ENCODE data around the gene AURKAIP1. TPM values are rescaled to one million over a fixed set of nuclear protein-coding genes. Genes with fewer than 3 reads are reported as not detected.

The AURKAIP1 gene
- total and polyA plus RNA-seq, 2 of the 13 experiments (the other 11 are each of a cell fraction or from before 2014, with no cell fraction given), result 69.5 to 175 TPM

DNA sequence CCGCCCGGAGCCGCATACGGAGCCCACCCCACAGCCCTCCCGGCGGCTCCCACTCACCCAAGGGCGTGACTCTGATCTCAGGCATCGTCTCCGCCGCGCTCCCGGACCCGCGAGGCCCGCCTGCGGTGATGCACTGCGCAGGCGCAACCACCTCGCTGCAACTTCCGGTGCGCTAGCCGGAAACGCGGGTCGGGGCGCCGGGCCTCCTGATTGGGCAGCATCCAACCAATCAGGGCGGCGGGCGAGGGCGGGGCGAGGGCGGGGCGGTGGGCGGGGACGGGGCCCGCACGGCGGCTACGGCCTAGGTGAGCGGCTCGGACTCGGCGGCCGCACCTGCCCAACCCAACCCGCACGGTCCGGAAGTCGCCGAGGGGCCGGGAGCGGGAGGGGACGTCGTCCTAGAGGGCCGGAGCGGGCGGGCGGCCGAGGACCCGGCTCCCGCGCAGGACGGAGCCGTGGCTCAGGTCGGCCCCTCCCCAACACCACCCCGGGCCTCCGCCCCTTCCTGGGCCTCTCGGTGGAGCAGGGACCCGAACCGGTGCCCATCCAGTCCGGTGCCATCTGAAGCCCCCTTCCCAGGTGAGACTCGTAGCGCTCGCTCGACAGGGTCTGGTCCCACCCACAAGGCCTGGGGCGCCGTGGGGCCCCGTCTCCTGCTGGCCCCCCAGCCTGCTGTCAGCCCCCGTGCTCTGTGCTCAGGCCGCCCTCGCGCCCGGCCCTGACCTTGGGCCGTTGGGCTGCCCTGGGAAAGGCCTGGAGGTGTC, 50.3 kb downstream of the AURKAIP1 start, which contains the start of the genes CPTP and INTS11 (continued):
- no peak for TF ChIP-seq EP300 (IDR thresholded peaks at IDR 0.05; ENCODE audit: low read depth in 2 of 2, low read length in 2 of 2)
- no peak for TF ChIP-seq EP300 (CRISPR knock-in tag; IDR thresholded peaks at IDR 0.05; ENCODE audit: borderline replicate concordance)
- no peak for TF ChIP-seq FIP1L1 (IDR thresholded peaks at IDR 0.05; ENCODE audit: borderline replicate concordance, insufficient read depth, low read depth, low read length)
- TF ChIP-seq TARDBP (CRISPR knock-in tag; IDR thresholded peaks at IDR 0.05), result no peak
- TF ChIP-seq, protein P1, sequence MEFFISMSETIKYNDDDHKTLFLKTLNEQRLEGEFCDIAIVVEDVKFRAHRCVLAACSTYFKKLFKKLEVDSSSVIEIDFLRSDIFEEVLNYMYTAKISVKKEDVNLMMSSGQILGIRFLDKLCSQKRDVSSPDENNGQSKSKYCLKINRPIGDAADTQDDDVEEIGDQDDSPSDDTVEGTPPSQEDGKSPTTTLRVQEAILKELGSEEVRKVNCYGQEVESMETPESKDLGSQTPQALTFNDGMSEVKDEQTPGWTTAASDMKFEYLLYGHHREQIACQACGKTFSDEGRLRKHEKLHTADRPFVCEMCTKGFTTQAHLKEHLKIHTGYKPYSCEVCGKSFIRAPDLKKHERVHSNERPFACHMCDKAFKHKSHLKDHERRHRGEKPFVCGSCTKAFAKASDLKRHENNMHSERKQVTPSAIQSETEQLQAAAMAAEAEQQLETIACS (CRISPR knock-in tag; IDR thresholded peaks at IDR 0.05), result no peak; the same call in 1 of the 2 replicates
- TF ChIP-seq ZMYM4 (CRISPR knock-in tag; IDR thresholded peaks at IDR 0.05), result peak; percentile 28; the same call in 1 of the 2 replicates
- TF ChIP-seq ZNF720 (CRISPR knock-in tag; IDR thresholded peaks at IDR 0.05), result no peak
- TF ChIP-seq ZSCAN22 (CRISPR knock-in tag; IDR thresholded peaks at IDR 0.05), result no peak
- no peak for TF ChIP-seq ZNF775 (CRISPR knock-in tag; IDR thresholded peaks at IDR 0.05; ENCODE audit: borderline replicate concordance)
- no peak for TF ChIP-seq ZKSCAN8 (CRISPR knock-in tag; IDR thresholded peaks at IDR 0.05; ENCODE audit: borderline replicate concordance)
- TF ChIP-seq IKZF1 (IDR thresholded peaks at IDR 0.05), result no peak
- TF ChIP-seq KDM5A (IDR thresholded peaks at IDR 0.05; ENCODE audit: borderline replicate concordance, low read length), result peak; percentile 66; the same call in 1 of the 2 replicates
- TF ChIP-seq HMG20A (CRISPR knock-in tag; IDR thresholded peaks at IDR 0.05; ENCODE audit: borderline replicate concordance), result no peak
- TF ChIP-seq ZNF883 (CRISPR knock-in tag; IDR thresholded peaks at IDR 0.05; ENCODE audit: not compliant biosample characterization), result no peak
- TF ChIP-seq ZNF710 (CRISPR knock-in tag; IDR thresholded peaks at IDR 0.05; ENCODE audit: borderline replicate concordance), result peak; percentile 56
- no peak for TF ChIP-seq ZNF678 (CRISPR knock-in tag; IDR thresholded peaks at IDR 0.05)
- TF ChIP-seq NONO (IDR thresholded peaks at IDR 0.05), result no peak
- TF ChIP-seq NONO (CRISPR knock-in tag; conservative IDR thresholded peaks at IDR 0.05), result peak; percentile 13; the same call in 1 of the 2 replicates
- no peak for TF ChIP-seq ZSCAN21 (CRISPR knock-in tag; IDR thresholded peaks at IDR 0.05; ENCODE audit: borderline replicate concordance)
- peak; percentile 41; the same call in 1 of the 2 replicates for TF ChIP-seq THRA (CRISPR knock-in tag; IDR thresholded peaks at IDR 0.05; ENCODE audit: borderline replicate concordance)
- TF ChIP-seq ZNF547 (CRISPR knock-in tag; IDR thresholded peaks at IDR 0.05), result 0 out of 2 replicates have a peak, but pooled peaks have one; percentile 47
- no peak for TF ChIP-seq ZBTB42 (CRISPR knock-in tag; IDR thresholded peaks at IDR 0.05)
- 0 out of 2 replicates have a peak, but pooled peaks have one; percentile 33 for TF ChIP-seq ZNF530 (CRISPR knock-in tag; IDR thresholded peaks at IDR 0.05; ENCODE audit: low read depth)
- peak; percentile 71; the same call in 1 of the 2 replicates for TF ChIP-seq HNRNPL (IDR thresholded peaks at IDR 0.05; ENCODE audit: low read depth, low read length)
- no peak for TF ChIP-seq WIZ (CRISPR knock-in tag; IDR thresholded peaks at IDR 0.05)
